SH-SY5Y (cell line): ENCODE data around the gene TMEM190.

Experiments used
- GATA2 ChIP-seq: IDR thresholded peaks from 2 replicates; pipeline ENCODE4 v1.6.1; 2011; ENCODE audit warnings: mild to moderate bottlenecking, low read depth, low read length
- GATA3 ChIP-seq: IDR thresholded peaks from 2 replicates; pipeline ENCODE4 v1.6.1; 2011; ENCODE audit warnings: low read depth, mild to moderate bottlenecking, low read length, moderate library complexity

TMEM190 gene

GRCh38 chr19:55373993-55374757, 2.5 kb upstream of the TMEM190 start:
- no peak for TF ChIP-seq GATA3
- no peak for TF ChIP-seq GATA2

- no peak for TF ChIP-seq GATA3
- TF ChIP-seq GATA2 = no peak
Measured at GRCh38 chr19:55377356-55378131, 918 bp downstream of the TMEM190 start.

GRCh38 chr19:55379174-55379573, 2.5 kb downstream of the TMEM190 start:
- no peak for TF ChIP-seq GATA2
- TF ChIP-seq GATA3 = no peak

GRCh38 chr19:55382013-55382412, 5.4 kb downstream of the TMEM190 start:
- no peak for TF ChIP-seq GATA2
- TF ChIP-seq GATA3 = no peak

- TF ChIP-seq GATA2 = no peak
- TF ChIP-seq GATA3 = no peak
Measured at GRCh38 chr19:55382522-55383054, 6.0 kb downstream of the TMEM190 start.

GRCh38 chr19:55383279-55384130, 6.9 kb downstream of the TMEM190 start:
- TF ChIP-seq GATA3 = no peak
- TF ChIP-seq GATA2 = no peak

- TF ChIP-seq GATA3 = no peak
- TF ChIP-seq GATA2 = no peak
Measured at GRCh38 chr19:55384131-55384919, 7.7 kb downstream of the TMEM190 start, which contains the start of gene TMEM238. TMEM238 (minus strand) TSS chr19:55384292; CDS start chr19:55384259, 33 bp downstream.

- TF ChIP-seq GATA2 = no peak
- TF ChIP-seq GATA3 = no peak
Measured at GRCh38 chr19:55384920-55385723, 8.5 kb downstream of the TMEM190 start.

- TF ChIP-seq GATA3 (no peak), GATA2 (no peak)
Measured at GRCh38 chr19:55385724-55386492, 9.3 kb downstream of the TMEM190 start, which contains the start of gene RPL28. RPL28 (plus strand) TSS chr19:55385932; CDS start chr19:55386358, 426 bp downstream.

- no peak for TF ChIP-seq GATA2
- TF ChIP-seq GATA3 = no peak
Measured at GRCh38 chr19:55386493-55386971, 9.9 kb downstream of the TMEM190 start.

GRCh38 chr19:55387736-55388497, 11.3 kb downstream of the TMEM190 start:
- TF ChIP-seq GATA2 (no peak), GATA3 (no peak)
